Mesothelial cell of epicardium (in vitro differentiated cells): ENCODE results near the gene HIGD1A. TPM values are rescaled to one million over a fixed set of nuclear protein-coding genes. Genes with fewer than 3 reads are reported as not detected.
"Not testable (repeated sequence)": the region's sequence is repeated elsewhere in the genome, so short reads cannot be mapped to it uniquely, and the experiment has no call there.

Experiments used
- DNase-seq, 2 experiments: peaks; one replicate each; pipeline ENCODE4 v3.0.0; 2021; ENCODE audit warnings: low spot score in 2 of 2; ENCODE audit not compliant: unreplicated experiment in 2 of 2
- H3K27ac Mint-ChIP-seq: 2 replicates; pipeline ENCODE4 v1.8.0; 2021; ENCODE audit warnings: mixed read lengths
- H3K27me3 Mint-ChIP-seq: 2 replicates; pipeline ENCODE4 v1.8.0; 2021; ENCODE audit warnings: low read depth, mixed read lengths
- H3K36me3 Mint-ChIP-seq: 2 replicates; pipeline ENCODE4 v1.8.0; 2021; ENCODE audit warnings: mixed read lengths
- H3K4me1 Mint-ChIP-seq: 2 replicates; pipeline ENCODE4 v1.8.0; 2021; ENCODE audit warnings: mixed read lengths
- H3K4me3 Mint-ChIP-seq: 2 replicates; pipeline ENCODE4 v1.8.0; 2021; ENCODE audit warnings: mild to moderate bottlenecking, moderate library complexity, mixed read lengths
- H3K9me3 Mint-ChIP-seq: 2 replicates; pipeline ENCODE4 v1.8.0; 2021; ENCODE audit warnings: mixed read lengths
- total RNA-seq: library from RNA; stranded (reverse); gene quantifications from 3 replicates; pipeline ENCODE4 v1.2.1, GENCODE V29; 2021
- TF ChIP-seq, protein P1 (sequence below): fragments of 200-600 bp; sonication (generic); IDR thresholded peaks from one replicate; pipeline ENCODE4 v1.5.0; 2021; ENCODE audit warnings: antibody characterized with exemption; ENCODE audit not compliant: unreplicated experiment

Gene HIGD1A
- total RNA-seq, 1 donor from 2014 or later: 63.9 TPM

DNA sequence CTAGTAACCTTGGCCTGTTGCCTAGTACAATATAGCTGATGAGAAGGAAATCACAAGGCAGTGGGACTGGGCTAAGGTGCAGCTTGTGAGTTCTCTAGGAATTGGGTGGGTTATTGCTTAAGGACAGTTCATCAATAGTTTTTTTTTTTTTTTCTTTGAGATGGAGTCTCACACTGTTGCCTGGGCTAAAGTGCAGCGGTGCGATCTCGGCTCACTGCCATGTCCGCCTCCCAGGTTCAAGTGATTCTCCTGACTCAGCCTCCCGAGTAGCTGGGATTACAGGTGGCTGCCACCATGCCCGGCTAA lies 16.4 kb upstream of the HIGD1A start:
- no peaks in the 10 kb centered on the region for H3K9me3 Mint-ChIP-seq
- no peak for DNase-seq

DNA sequence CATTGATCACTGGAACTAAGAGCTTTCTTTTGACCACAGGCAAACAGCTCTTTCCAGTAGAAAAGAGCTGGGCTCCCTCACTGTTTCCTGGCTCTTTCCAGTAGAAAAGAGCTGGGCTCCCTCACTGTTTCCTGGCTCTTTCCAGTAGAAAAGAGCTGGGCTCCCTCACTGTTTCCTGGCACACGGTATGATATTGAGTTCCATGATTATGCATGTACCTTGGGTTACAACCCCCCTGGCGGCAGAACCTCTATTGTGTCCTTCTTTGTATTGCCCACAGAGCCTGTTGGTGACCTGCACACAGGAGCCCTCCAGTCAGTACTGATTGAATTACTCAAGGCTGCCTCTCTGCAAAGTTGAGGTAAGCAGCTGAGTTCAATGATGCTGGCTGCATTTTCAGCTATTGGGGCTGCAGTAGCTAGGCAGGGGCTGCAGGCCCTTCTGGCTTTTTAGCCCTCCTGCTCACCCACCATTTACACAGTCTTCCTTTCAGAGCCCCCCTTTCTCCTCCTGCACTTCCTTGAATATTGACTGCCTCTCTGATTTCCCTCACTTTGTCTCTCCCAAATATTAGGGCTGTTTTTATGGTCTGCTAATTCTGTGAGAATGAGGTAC lies 15.2 kb upstream of the HIGD1A start:
- DNase-seq: no peak
- Mint-ChIP-seq H3K36me3 (no peaks in the 10 kb centered on the region), H3K27me3 (no peaks in the 10 kb centered on the region), H3K9me3 (no peaks in the 10 kb centered on the region), H3K27ac (peak overlapping the region; percentile 60), H3K4me3 (no peak overlapping the region), H3K4me1 (peaks cover 33% of the 10 kb centered on the region)
- TF ChIP-seq, protein P1, sequence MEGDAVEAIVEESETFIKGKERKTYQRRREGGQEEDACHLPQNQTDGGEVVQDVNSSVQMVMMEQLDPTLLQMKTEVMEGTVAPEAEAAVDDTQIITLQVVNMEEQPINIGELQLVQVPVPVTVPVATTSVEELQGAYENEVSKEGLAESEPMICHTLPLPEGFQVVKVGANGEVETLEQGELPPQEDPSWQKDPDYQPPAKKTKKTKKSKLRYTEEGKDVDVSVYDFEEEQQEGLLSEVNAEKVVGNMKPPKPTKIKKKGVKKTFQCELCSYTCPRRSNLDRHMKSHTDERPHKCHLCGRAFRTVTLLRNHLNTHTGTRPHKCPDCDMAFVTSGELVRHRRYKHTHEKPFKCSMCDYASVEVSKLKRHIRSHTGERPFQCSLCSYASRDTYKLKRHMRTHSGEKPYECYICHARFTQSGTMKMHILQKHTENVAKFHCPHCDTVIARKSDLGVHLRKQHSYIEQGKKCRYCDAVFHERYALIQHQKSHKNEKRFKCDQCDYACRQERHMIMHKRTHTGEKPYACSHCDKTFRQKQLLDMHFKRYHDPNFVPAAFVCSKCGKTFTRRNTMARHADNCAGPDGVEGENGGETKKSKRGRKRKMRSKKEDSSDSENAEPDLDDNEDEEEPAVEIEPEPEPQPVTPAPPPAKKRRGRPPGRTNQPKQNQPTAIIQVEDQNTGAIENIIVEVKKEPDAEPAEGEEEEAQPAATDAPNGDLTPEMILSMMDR: no peak

More for the DNA sequence above, 16.4 kb upstream of the HIGD1A start:
- peaks cover 21% of the 10 kb centered on the region for H3K4me1 Mint-ChIP-seq
- no peaks in the 10 kb centered on the region for H3K27me3 Mint-ChIP-seq
- no peaks in the 10 kb centered on the region for H3K36me3 Mint-ChIP-seq
- no peak overlapping the region for H3K4me3 Mint-ChIP-seq
- TF ChIP-seq, protein P1: no peak
- H3K27ac Mint-ChIP-seq: no peak overlapping the region

DNA sequence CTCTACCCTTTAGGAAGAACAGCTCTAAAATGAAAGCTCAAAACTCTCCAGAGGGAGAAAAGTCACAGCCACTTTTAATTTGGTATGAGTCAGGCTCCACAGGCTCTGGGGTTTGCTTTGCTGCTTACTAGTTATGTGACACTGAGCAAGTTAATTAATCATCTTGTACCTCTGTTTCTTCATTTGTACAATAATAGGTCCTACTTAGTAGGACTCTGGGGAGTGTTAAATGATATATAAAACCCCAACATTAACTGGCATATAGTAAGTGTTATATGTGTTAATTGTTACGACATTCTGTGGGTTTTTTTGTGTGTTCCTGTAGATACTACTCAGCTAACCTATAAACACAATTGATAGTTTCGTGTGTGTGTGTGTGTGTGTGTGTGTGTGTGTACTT lies 11.5 kb upstream of the HIGD1A start:
- H3K27ac Mint-ChIP-seq: no peak overlapping the region
- DNase-seq: no peak
- no peaks in the 10 kb centered on the region for H3K36me3 Mint-ChIP-seq
- no peaks in the 10 kb centered on the region for H3K27me3 Mint-ChIP-seq
- TF ChIP-seq, protein P1: no peak
- no peak overlapping the region for H3K4me3 Mint-ChIP-seq
- peaks cover 37% of the 10 kb centered on the region for H3K4me1 Mint-ChIP-seq
- no peaks in the 10 kb centered on the region for H3K9me3 Mint-ChIP-seq

DNA sequence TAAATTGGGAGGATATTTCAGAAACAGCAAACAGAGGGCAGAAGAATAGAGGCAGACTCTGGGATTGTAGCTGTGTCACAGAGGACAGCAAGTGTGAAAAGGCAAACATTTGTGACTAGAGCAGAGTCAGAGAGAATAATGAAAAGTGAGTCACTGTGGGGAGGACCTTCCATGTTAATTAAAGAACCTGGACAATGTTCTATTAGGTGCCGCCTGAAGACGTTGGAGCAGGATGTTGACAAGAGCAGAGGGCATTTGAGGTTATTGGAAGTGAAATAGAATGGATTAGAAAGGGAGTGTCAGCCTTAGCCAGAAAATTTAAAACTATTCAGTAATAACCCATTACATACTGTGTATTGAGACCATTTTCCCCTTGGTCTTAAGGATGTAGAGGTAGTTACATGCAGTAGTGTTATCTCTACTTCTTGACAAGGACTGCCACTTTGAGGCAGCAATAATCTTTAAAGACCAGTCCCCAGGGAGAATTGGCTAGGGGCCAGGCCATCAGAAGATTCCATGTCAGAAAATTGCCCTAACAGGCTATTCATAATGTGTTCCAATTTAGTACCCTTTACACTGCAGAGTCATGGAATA lies 10.7 kb upstream of the HIGD1A start:
- TF ChIP-seq, protein P1: no peak
- H3K27ac Mint-ChIP-seq: no peak overlapping the region

DNA sequence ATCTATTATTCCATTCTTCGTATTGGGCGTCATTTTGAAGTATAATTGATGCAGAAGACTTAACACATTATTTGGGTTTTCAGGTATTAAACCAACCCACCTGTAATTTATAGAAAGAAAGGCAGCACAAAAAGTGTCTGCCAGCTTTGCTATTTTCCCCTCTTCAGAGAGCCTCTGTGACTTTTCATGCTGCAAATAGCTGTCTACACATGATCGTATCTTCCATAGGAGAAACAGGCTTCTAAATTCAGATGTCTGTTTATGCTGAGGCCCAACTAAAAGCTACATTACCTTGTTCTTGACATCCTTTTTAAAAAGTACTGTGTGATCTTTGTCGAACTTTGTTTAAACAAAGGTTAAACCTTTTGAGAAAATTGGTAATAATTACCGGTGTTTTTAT lies 10.0 kb upstream of the HIGD1A start:
- DNase-seq: no peak
- peaks cover 36% of the 10 kb centered on the region for H3K4me1 Mint-ChIP-seq
- no peaks in the 10 kb centered on the region for H3K9me3 Mint-ChIP-seq
- TF ChIP-seq, protein P1: no peak
- H3K36me3 Mint-ChIP-seq: peaks cover 2% of the 10 kb centered on the region
- no peaks in the 10 kb centered on the region for H3K27me3 Mint-ChIP-seq
- H3K27ac Mint-ChIP-seq: no peak overlapping the region
- no peak overlapping the region for H3K4me3 Mint-ChIP-seq

More for the DNA sequence above, 10.7 kb upstream of the HIGD1A start:
- no peaks in the 10 kb centered on the region for H3K9me3 Mint-ChIP-seq
- H3K4me1 Mint-ChIP-seq: peaks cover 41% of the 10 kb centered on the region
- no peak for DNase-seq
- H3K36me3 Mint-ChIP-seq: peaks cover 2% of the 10 kb centered on the region
- no peak overlapping the region for H3K4me3 Mint-ChIP-seq
- H3K27me3 Mint-ChIP-seq: no peaks in the 10 kb centered on the region

DNA sequence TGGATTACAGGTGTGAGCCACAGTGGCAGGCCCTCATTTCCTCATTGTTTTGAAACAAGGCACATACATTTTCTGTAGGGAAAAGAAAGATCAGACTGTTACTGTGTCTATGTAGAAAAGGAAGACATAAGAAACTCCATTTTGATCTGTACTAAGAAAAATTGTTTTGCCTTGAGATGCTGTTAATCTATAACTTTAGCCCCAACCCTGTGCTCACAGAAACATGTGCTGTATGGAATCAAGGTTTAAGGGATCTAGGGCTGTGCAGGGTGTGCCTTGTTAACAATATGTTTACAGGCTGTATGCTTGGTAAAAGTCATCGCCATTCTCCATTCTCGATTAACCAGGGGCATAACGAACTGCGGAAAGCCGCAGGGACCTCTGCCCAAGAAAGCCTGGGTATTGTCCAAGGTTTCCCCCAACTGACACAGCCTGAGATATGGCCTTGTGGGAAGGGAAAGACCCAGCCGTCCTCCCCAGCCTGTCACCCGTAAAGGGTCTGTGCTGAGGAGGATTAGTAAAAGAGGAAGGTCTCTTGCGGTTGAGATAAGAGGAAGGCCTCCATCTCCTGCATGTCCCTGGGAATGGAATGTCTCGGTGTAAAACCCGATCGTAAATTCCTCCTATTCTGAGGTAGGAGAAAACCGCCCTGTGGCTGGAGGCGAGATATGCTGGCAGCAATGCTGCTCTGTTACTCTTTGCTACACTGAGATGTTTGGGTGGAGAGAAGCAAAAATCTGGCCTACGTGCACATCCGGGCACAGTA lies 7.0 kb upstream of the HIGD1A start:
- Mint-ChIP-seq H3K27ac (peak overlapping the region; percentile 88), H3K4me1 (peaks cover 39% of the 10 kb centered on the region)
- H3K27me3 Mint-ChIP-seq, H3K4me3 Mint-ChIP-seq, H3K9me3 Mint-ChIP-seq, H3K36me3 Mint-ChIP-seq, DNase-seq: not testable (repeated sequence)

DNA sequence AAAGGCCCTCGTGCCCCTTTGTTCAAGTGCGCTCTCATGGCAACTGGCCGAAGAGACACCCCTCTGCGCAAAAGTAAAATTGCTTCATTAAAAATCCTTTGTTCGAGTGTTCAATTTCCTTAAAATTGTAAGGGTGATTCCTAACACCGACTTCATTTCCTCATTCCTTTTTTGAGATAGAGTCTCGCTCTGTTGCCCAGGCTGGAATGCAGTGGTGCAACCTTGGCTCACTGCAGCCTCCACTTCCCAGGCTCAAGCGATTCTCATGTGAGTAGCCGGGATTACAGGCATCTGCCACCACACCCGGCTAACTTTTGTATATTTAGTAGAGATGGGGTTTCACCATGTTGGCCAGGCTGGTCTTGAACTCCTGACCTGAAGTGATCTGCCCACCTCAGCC lies 6.4 kb upstream of the HIGD1A start:
- H3K36me3 Mint-ChIP-seq, H3K27me3 Mint-ChIP-seq, H3K4me3 Mint-ChIP-seq, H3K9me3 Mint-ChIP-seq, DNase-seq: not testable (repeated sequence)
- Mint-ChIP-seq H3K4me1 (peaks cover 36% of the 10 kb centered on the region), H3K27ac (peak overlapping the region; percentile 88)
